Activated naive CD4-positive, alpha-beta T cell treated with anti-CD3 and anti-CD28 coated beads, Interleukin-2, amount 50 U/mL, for 16 hours (primary cell): ENCODE measurements around the gene PRLR.

Source experiments
- DNase-seq: peaks from one replicate; pipeline ENCODE4 v3.0.0-alpha.2; 2020

Gene PRLR

GRCh38 chr5:35158622-35159369 is 71.5 kb downstream of the PRLR start:
- no peak for DNase-seq

- DNase-seq, result no peak
Measured at GRCh38 chr5:35158204-35158603, 72.1 kb downstream of the PRLR start.

- DNase-seq, result no peak
Measured at GRCh38 chr5:35153375-35153932, 76.8 kb downstream of the PRLR start.

- DNase-seq, result no peak
Measured at GRCh38 chr5:35152733-35153132, 77.6 kb downstream of the PRLR start.

GRCh38 chr5:35151146-35151920 is 79.0 kb downstream of the PRLR start:
- DNase-seq, result no peak

GRCh38 chr5:35149041-35149440 is 81.2 kb downstream of the PRLR start:
- no peak for DNase-seq

GRCh38 chr5:35146406-35146805 is 83.9 kb downstream of the PRLR start:
- no peak for DNase-seq

GRCh38 chr5:35145691-35146317 is 84.5 kb downstream of the PRLR start:
- DNase-seq, result no peak

GRCh38 chr5:35145012-35145411 is 85.3 kb downstream of the PRLR start:
- no peak for DNase-seq

- DNase-seq, result no peak
Measured at GRCh38 chr5:35143841-35144240, 86.4 kb downstream of the PRLR start.

GRCh38 chr5:35141739-35142138 is 88.5 kb downstream of the PRLR start:
- no peak for DNase-seq

GRCh38 chr5:35138232-35138631 is 92.1 kb downstream of the PRLR start:
- DNase-seq, result no peak

GRCh38 chr5:35136386-35136785 is 93.9 kb downstream of the PRLR start:
- DNase-seq, result no peak

- no peak for DNase-seq
Measured at GRCh38 chr5:35135239-35135700, 95.0 kb downstream of the PRLR start.

- no peak for DNase-seq
Measured at GRCh38 chr5:35134278-35135030, 95.8 kb downstream of the PRLR start.

- no peak for DNase-seq
Measured at GRCh38 chr5:35133186-35133585, 97.1 kb downstream of the PRLR start.

- no peak for DNase-seq
Measured at GRCh38 chr5:35131723-35132122, 98.6 kb downstream of the PRLR start.

GRCh38 chr5:35129921-35130485 is 100.3 kb downstream of the PRLR start:
- DNase-seq, result peak; percentile 51

- no peak for DNase-seq
Measured at GRCh38 chr5:35129276-35129675, 101.0 kb downstream of the PRLR start.

- DNase-seq, result no peak
Measured at GRCh38 chr5:35127006-35127405, 103.3 kb downstream of the PRLR start.

- DNase-seq, result no peak
Measured at GRCh38 chr5:35125746-35126145, 104.5 kb downstream of the PRLR start.

- no peak for DNase-seq
Measured at GRCh38 chr5:35124932-35125331, 105.4 kb downstream of the PRLR start.
